ENCODE data around the gene RFC5. TPM values are rescaled to one million over a fixed set of nuclear protein-coding genes. Genes with fewer than 3 reads are reported as not detected.
"Not testable (repeated sequence)": the region's sequence is repeated elsewhere in the genome, so short reads cannot be mapped to it uniquely, and the experiment has no call there.

Gene RFC5
- total and polyA plus RNA-seq, 2 of the 4 experiments (the other 2 are of a cell fraction), result 14.7 to 20.1 TPM

GRCh38 chr12:118081521-118081920 is 65.0 kb downstream of the RFC5 start:
- no CpG with 5 or more reads among the region's 9 CpGs for WGBS, 2 experiments (ENCODE audit: extremely low coverage in 2 of 2, insufficient read length in 1 of 2)
- H3K4me3 ChIP-seq (ENCODE audit: insufficient read depth, low read depth, low read length); H3K14ac ChIP-seq (replicated peaks; ENCODE audit: low read depth, low read length); H2BK120ac ChIP-seq (ENCODE audit: low read depth, low read length); POLR2A ChIA-PET (ENCODE audit: unreplicated experiment); H3K4me1 ChIP-seq (ENCODE audit: control insufficient read depth, insufficient read depth, low read length); H2AFZ ChIP-seq (replicated peaks; ENCODE audit: low read length, poor library complexity); intact Hi-C loops (cut with micrococcal nuclease); H2BK20ac ChIP-seq (ENCODE audit: low read depth, low read length); H3K18ac ChIP-seq (ENCODE audit: low read depth, low read length); H3K9me3 ChIP-seq (ENCODE audit: control insufficient read depth, insufficient read depth, low read length); H3K27me3 ChIP-seq (ENCODE audit: control insufficient read depth, insufficient read depth, low read length); H3K56ac ChIP-seq (ENCODE audit: extremely low read depth, insufficient read depth, low read length); H3K9me1 ChIP-seq (ENCODE audit: insufficient read depth, low read length); dilution Hi-C loops (cut with HindIII; ENCODE audit: low sequenced_read_pairs, unreplicated experiment); H2AK9ac ChIP-seq (replicated peaks; ENCODE audit: low read depth, low read length, poor library complexity); ATAC-seq (ENCODE audit: low read depth); H2BK5ac ChIP-seq (ENCODE audit: low read depth, low read length, poor library complexity, severe bottlenecking); H4K5ac ChIP-seq (ENCODE audit: low read depth, low read length); H3K4ac ChIP-seq (ENCODE audit: low read depth, low read length); H3K27ac ChIP-seq (ENCODE audit: insufficient read depth, low read length); in situ Hi-C loops (cut with MboI; ENCODE audit: low sequenced_read_pairs); H4K20me1 ChIP-seq (ENCODE audit: insufficient read depth, low read length); H3K79me1 ChIP-seq (ENCODE audit: low read depth in 1 of 2, low read length in 2 of 2); H2BK15ac ChIP-seq (ENCODE audit: low read depth, low read length); H3K9ac ChIP-seq (ENCODE audit: low read depth, low read length); H3K23ac ChIP-seq (ENCODE audit: low read depth, low read length); H4K91ac ChIP-seq (ENCODE audit: insufficient read depth, low read depth, low read length); H3K4me2 ChIP-seq (ENCODE audit: low read depth, low read length); H4K8ac ChIP-seq (ENCODE audit: low read depth in 2 of 2, low read length in 2 of 2); BruUV-seq (replicated peaks); CTCF ChIA-PET; DNase-seq; H2AK5ac ChIP-seq (ENCODE audit: low read depth, low read length): not testable (repeated sequence)
- peaks cover 11% of the 10 kb centered on the region for H3K36me3 ChIP-seq (ENCODE audit: control insufficient read depth, insufficient read depth, low read length)

Small RNA genes lying within 50 kb of the gene (microRNA-seq; reads per million reads assigned to microRNA genes)
- not detected for gene AC131159.1 (ENCODE audit: insufficient read depth, insufficient read length)

Small RNA genes lying within 50 kb of the gene (small RNA-seq; reads per million reads assigned to genes)
- gene AC131159.1, result 0 to 0.04 (median 0) reads per million in 5 experiments

Other genes starting within 250 kb of the RFC5 start
- not detected in 2 replicates for gene KSR2, start 47.7 kb upstream of the RFC5 start, total RNA-seq (2012; rRNA removed)
- not detected in 2 replicates for gene KSR2, start 47.7 kb upstream of the RFC5 start, polyA plus RNA-seq (2012; rRNA removed)
- 141 and 180 TPM in 2 replicates for gene WSB2, start 44.5 kb downstream of the RFC5 start, total RNA-seq (2012; rRNA removed)
- gene WSB2, start 44.5 kb downstream of the RFC5 start, polyA plus RNA-seq (2012; rRNA removed), result 92.8 and 99.2 TPM in 2 replicates
- 10.0 and 17.5 TPM in 2 replicates for gene VSIG10, start 87.3 kb downstream of the RFC5 start, total RNA-seq (2012; rRNA removed)
- gene VSIG10, start 87.3 kb downstream of the RFC5 start, polyA plus RNA-seq (2012; rRNA removed), result 5.2 and 5.9 TPM in 2 replicates
- gene PEBP1, start 119.4 kb downstream of the RFC5 start, total RNA-seq (2012; rRNA removed), result 129 and 137 TPM in 2 replicates
- 161 and 180 TPM in 2 replicates for gene PEBP1, start 119.4 kb downstream of the RFC5 start, polyA plus RNA-seq (2012; rRNA removed)